ENCODE measurements around the gene SPRR5.

The SPRR5 gene

GRCh38 chr1:152970495-152970894, 23.5 kb downstream of the SPRR5 start, which contains the start of gene SPRR4:
SPRR4 (plus strand) TSS chr1:152970648; CDS start chr1:152971891, 1,243 bp downstream.
- TF ChIP-seq POLR2AphosphoS5 (IDR thresholded peaks at IDR 0.05; ENCODE audit: low read depth, low read length) (no peak), PAX5 (IDR thresholded peaks at IDR 0.05; ENCODE audit: insufficient read depth, low read length, severe bottlenecking) (no peak), POU2F2 (IDR thresholded peaks at IDR 0.05; ENCODE audit: low read depth, low read length) (no peak), SPI1 (IDR thresholded peaks at IDR 0.05; ENCODE audit: low read depth, low read length) (no peak), POLR2A (IDR thresholded peaks at IDR 0.05; ENCODE audit: low read depth, low read length) (no peak), TAF1 (IDR thresholded peaks at IDR 0.05; ENCODE audit: low read depth, low read length) (no peak)
- FAIRE-seq (no peak), DNase-seq (ENCODE audit: insufficient read length, low spot score) (no peak)

- no peak for TF ChIP-seq POLR2A (IDR thresholded peaks at IDR 0.05; ENCODE audit: low read depth, low read length)
- no peak for TF ChIP-seq POU2F2 (IDR thresholded peaks at IDR 0.05; ENCODE audit: low read depth, low read length)
- no peak for TF ChIP-seq PAX5 (IDR thresholded peaks at IDR 0.05; ENCODE audit: insufficient read depth, low read length, severe bottlenecking)
- no peak for TF ChIP-seq TAF1 (IDR thresholded peaks at IDR 0.05; ENCODE audit: low read depth, low read length)
- TF ChIP-seq POLR2AphosphoS5 (IDR thresholded peaks at IDR 0.05; ENCODE audit: low read depth, low read length) = no peak
- TF ChIP-seq SPI1 (IDR thresholded peaks at IDR 0.05; ENCODE audit: low read depth, low read length) = no peak
- DNase-seq (ENCODE audit: insufficient read length, low spot score) (no peak), FAIRE-seq (no peak)
Measured at GRCh38 chr1:152972196-152972886, 25.3 kb downstream of the SPRR5 start.

GRCh38 chr1:152976688-152977087, 29.7 kb downstream of the SPRR5 start:
- FAIRE-seq (no peak), DNase-seq (ENCODE audit: insufficient read length, low spot score) (no peak)
- no peak for TF ChIP-seq TAF1 (IDR thresholded peaks at IDR 0.05; ENCODE audit: low read depth, low read length)
- no peak for TF ChIP-seq POU2F2 (IDR thresholded peaks at IDR 0.05; ENCODE audit: low read depth, low read length)
- no peak for TF ChIP-seq POLR2A (IDR thresholded peaks at IDR 0.05; ENCODE audit: low read depth, low read length)
- no peak for TF ChIP-seq SPI1 (IDR thresholded peaks at IDR 0.05; ENCODE audit: low read depth, low read length)
- TF ChIP-seq POLR2AphosphoS5 (IDR thresholded peaks at IDR 0.05; ENCODE audit: low read depth, low read length) = no peak
- TF ChIP-seq PAX5 (IDR thresholded peaks at IDR 0.05; ENCODE audit: insufficient read depth, low read length, severe bottlenecking) = no peak

GRCh38 chr1:152977614-152978013, 30.6 kb downstream of the SPRR5 start:
- FAIRE-seq = no peak

GRCh38 chr1:152980676-152981075, 33.7 kb downstream of the SPRR5 start:
- TF ChIP-seq POU2F2 (IDR thresholded peaks at IDR 0.05; ENCODE audit: low read depth, low read length) (no peak), PAX5 (IDR thresholded peaks at IDR 0.05; ENCODE audit: insufficient read depth, low read length, severe bottlenecking) (no peak), SPI1 (IDR thresholded peaks at IDR 0.05; ENCODE audit: low read depth, low read length) (no peak), POLR2AphosphoS5 (IDR thresholded peaks at IDR 0.05; ENCODE audit: low read depth, low read length) (no peak), TAF1 (IDR thresholded peaks at IDR 0.05; ENCODE audit: low read depth, low read length) (no peak), POLR2A (IDR thresholded peaks at IDR 0.05; ENCODE audit: low read depth, low read length) (no peak)
- DNase-seq (ENCODE audit: insufficient read length, low spot score) (no peak), FAIRE-seq (no peak)

More at GRCh38 chr1:152977614-152978013, 30.6 kb downstream of the SPRR5 start:
- DNase-seq (ENCODE audit: insufficient read length, low spot score) = no peak
- TF ChIP-seq POLR2AphosphoS5 (IDR thresholded peaks at IDR 0.05; ENCODE audit: low read depth, low read length) = no peak
- TF ChIP-seq POU2F2 (IDR thresholded peaks at IDR 0.05; ENCODE audit: low read depth, low read length) = no peak
- no peak for TF ChIP-seq POLR2A (IDR thresholded peaks at IDR 0.05; ENCODE audit: low read depth, low read length)
- no peak for TF ChIP-seq TAF1 (IDR thresholded peaks at IDR 0.05; ENCODE audit: low read depth, low read length)
- TF ChIP-seq SPI1 (IDR thresholded peaks at IDR 0.05; ENCODE audit: low read depth, low read length) = no peak
- TF ChIP-seq PAX5 (IDR thresholded peaks at IDR 0.05; ENCODE audit: insufficient read depth, low read length, severe bottlenecking) = no peak

- FAIRE-seq (no peak), DNase-seq (ENCODE audit: insufficient read length, low spot score) (no peak)
- TF ChIP-seq TAF1 (IDR thresholded peaks at IDR 0.05; ENCODE audit: low read depth, low read length) = no peak
- no peak for TF ChIP-seq PAX5 (IDR thresholded peaks at IDR 0.05; ENCODE audit: insufficient read depth, low read length, severe bottlenecking)
- TF ChIP-seq SPI1 (IDR thresholded peaks at IDR 0.05; ENCODE audit: low read depth, low read length) = no peak
- TF ChIP-seq POLR2A (IDR thresholded peaks at IDR 0.05; ENCODE audit: low read depth, low read length) = no peak
- TF ChIP-seq POLR2AphosphoS5 (IDR thresholded peaks at IDR 0.05; ENCODE audit: low read depth, low read length) = no peak
- no peak for TF ChIP-seq POU2F2 (IDR thresholded peaks at IDR 0.05; ENCODE audit: low read depth, low read length)
Measured at GRCh38 chr1:152981146-152981871, 34.3 kb downstream of the SPRR5 start.

GRCh38 chr1:152982076-152982475, 35.1 kb downstream of the SPRR5 start:
- no peak for FAIRE-seq
- TF ChIP-seq POLR2AphosphoS5 (IDR thresholded peaks at IDR 0.05; ENCODE audit: low read depth, low read length) (no peak), SPI1 (IDR thresholded peaks at IDR 0.05; ENCODE audit: low read depth, low read length) (no peak), POU2F2 (IDR thresholded peaks at IDR 0.05; ENCODE audit: low read depth, low read length) (no peak), TAF1 (IDR thresholded peaks at IDR 0.05; ENCODE audit: low read depth, low read length) (no peak), POLR2A (IDR thresholded peaks at IDR 0.05; ENCODE audit: low read depth, low read length) (no peak), PAX5 (IDR thresholded peaks at IDR 0.05; ENCODE audit: insufficient read depth, low read length, severe bottlenecking) (no peak)
- DNase-seq (ENCODE audit: insufficient read length, low spot score) = no peak

- TF ChIP-seq SPI1 (IDR thresholded peaks at IDR 0.05; ENCODE audit: low read depth, low read length) (no peak), POLR2AphosphoS5 (IDR thresholded peaks at IDR 0.05; ENCODE audit: low read depth, low read length) (no peak), POU2F2 (IDR thresholded peaks at IDR 0.05; ENCODE audit: low read depth, low read length) (no peak), TAF1 (IDR thresholded peaks at IDR 0.05; ENCODE audit: low read depth, low read length) (no peak), POLR2A (IDR thresholded peaks at IDR 0.05; ENCODE audit: low read depth, low read length) (no peak), PAX5 (IDR thresholded peaks at IDR 0.05; ENCODE audit: insufficient read depth, low read length, severe bottlenecking) (no peak)
- DNase-seq (ENCODE audit: insufficient read length, low spot score) = no peak
- no peak for FAIRE-seq
Measured at GRCh38 chr1:152983234-152983633, 36.2 kb downstream of the SPRR5 start.

GRCh38 chr1:152983743-152984142, 36.7 kb downstream of the SPRR5 start, which contains the start of gene SPRR1A:
SPRR1A (plus strand) TSS chr1:152984081; CDS start chr1:152985231, 1,150 bp downstream.
- FAIRE-seq (no peak), DNase-seq (ENCODE audit: insufficient read length, low spot score) (no peak)
- no peak for TF ChIP-seq TAF1 (IDR thresholded peaks at IDR 0.05; ENCODE audit: low read depth, low read length)
- no peak for TF ChIP-seq PAX5 (IDR thresholded peaks at IDR 0.05; ENCODE audit: insufficient read depth, low read length, severe bottlenecking)
- no peak for TF ChIP-seq SPI1 (IDR thresholded peaks at IDR 0.05; ENCODE audit: low read depth, low read length)
- no peak for TF ChIP-seq POLR2AphosphoS5 (IDR thresholded peaks at IDR 0.05; ENCODE audit: low read depth, low read length)
- TF ChIP-seq POU2F2 (IDR thresholded peaks at IDR 0.05; ENCODE audit: low read depth, low read length) = no peak
- no peak for TF ChIP-seq POLR2A (IDR thresholded peaks at IDR 0.05; ENCODE audit: low read depth, low read length)
